HepG2 (cell line): Measurements from ENCODE around the gene MORN5. TPM values are rescaled to one million over a fixed set of nuclear protein-coding genes. Genes with fewer than 3 reads are reported as not detected.

Experiments
- ATAC-seq: fragments of 200-7000 bp; cut with Tn5 transposase; 3 replicates; pipeline ENCODE4 v1.9.1; 2020; ENCODE audit warnings: mild to moderate bottlenecking, moderate library complexity
- BruUV-seq: library from RNA; stranded (reverse); fragments of 400-500 nt; replicated peaks from 2 replicates; lab custom pipeline; 2021; lab: Mats Ljungman, UMichigan
- CTCF ChIA-PET: fragments of 300-600 bp; formaldehyde crosslinking; extraction: SDS; loops from one replicate; lab custom pipeline; 2021; ENCODE audit warnings: low total read pairs, inconsistent platforms, low intra/inter-chr PET ratio; lab: Yijun Ruan, JAX
- POLR2A ChIA-PET: fragments of 350-600 bp; sonication (Branson Sonifier 250); formaldehyde crosslinking; loops from one replicate; lab custom pipeline; 2020; ENCODE audit warnings: antibody characterized with exemption, inconsistent platforms; lab: Yijun Ruan, JAX
- DNase-seq: peaks from one replicate; pipeline ENCODE4 v3.0.0-alpha.2; 2015; ENCODE audit warnings: low spot score
- FAIRE-seq: peaks from 3 replicates; lab custom pipeline; 2011; peaks lifted over from hg19 to GRCh38; lab: Jason Lieb, UNC
- H2AFZ ChIP-seq: one replicate; pipeline ENCODE4 v1.6.1; 2011; ENCODE audit warnings: low read length, inconsistent platforms
- H3K27ac ChIP-seq: fragments of 300-600 bp; 3 replicates; pipeline ENCODE4 v1.8.0; 2011; ENCODE audit warnings: mixed run types, mild to moderate bottlenecking, mixed read lengths, low read length, inconsistent platforms; ENCODE audit not compliant: insufficient read depth; ENCODE audit errors: extremely low read length
- H3K27me3 ChIP-seq, 2 experiments: fragments of 200-600 bp in 1 of 2; 2 replicates in 1 of 2; 3 replicates in 1 of 2; pipeline versions ENCODE4 v1.6.0 to v1.8.0; 2011; ENCODE audit warnings: low read length in 2 of 2, mild to moderate bottlenecking in 2 of 2, moderate library complexity in 2 of 2, inconsistent platforms in 1 of 2; ENCODE audit not compliant: insufficient read depth in 2 of 2, control insufficient read depth in 1 of 2
- H3K36me3 ChIP-seq, 2 experiments: fragments of 200-600 bp in 1 of 2; replicated peaks in 1 of 2; 2 replicates in 1 of 2; 3 replicates in 1 of 2; pipeline versions ENCODE4 v1.5.1 to v1.8.0; 2011; ENCODE audit warnings: low read length in 2 of 2, inconsistent platforms in 1 of 2; ENCODE audit not compliant: insufficient read depth in 2 of 2, control insufficient read depth in 1 of 2
- H3K4me1 ChIP-seq: 2 replicates; pipeline ENCODE4 v1.5.1; 2012; ENCODE audit warnings: low read length, inconsistent platforms; ENCODE audit not compliant: insufficient read depth
- H3K4me2 ChIP-seq: 2 replicates; pipeline ENCODE4 v1.6.0; 2011; ENCODE audit warnings: low read depth, low read length, inconsistent platforms
- H3K4me3 ChIP-seq, 3 experiments: fragments of 200-600 bp in 1 of 3; sonication (generic), shearing (Covaris generic) in 1 of 3; replicated peaks in 1 of 3; 2 replicates each; pipeline ENCODE4 v1.5.1; 2011 to 2016; ENCODE audit warnings: low read length in 3 of 3, inconsistent platforms in 2 of 3, low read depth in 2 of 3, mild to moderate bottlenecking in 2 of 3, control low read depth in 1 of 3, mixed read lengths in 1 of 3; ENCODE audit not compliant: insufficient read depth in 1 of 3
- H3K79me2 ChIP-seq: one replicate; pipeline ENCODE4 v1.6.1; 2011; ENCODE audit warnings: low read length, inconsistent platforms; ENCODE audit not compliant: insufficient read depth
- H3K9ac ChIP-seq: 2 replicates; pipeline ENCODE4 v1.6.0; 2011; ENCODE audit warnings: mild to moderate bottlenecking, low read depth, low read length, inconsistent platforms; ENCODE audit not compliant: insufficient read depth
- H3K9me3 ChIP-seq: 2 replicates; pipeline ENCODE4 v1.5.1; 2012; ENCODE audit warnings: mild to moderate bottlenecking, low read length
- H4K20me1 ChIP-seq: 2 replicates; pipeline ENCODE4 v1.6.0; 2011; ENCODE audit warnings: inconsistent platforms, mild to moderate bottlenecking, low read length, moderate library complexity; ENCODE audit not compliant: insufficient read depth
- CCAR2 ChIP-seq: fragments of 200-400 bp; formaldehyde crosslinking; optimal IDR thresholded peaks from 2 replicates; pipeline ENCODE3; 2018; ENCODE audit warnings: low read depth, mild to moderate bottlenecking, low read length, moderate library complexity
- EED ChIP-seq: sonication (generic); formaldehyde crosslinking; IDR thresholded peaks from 2 replicates; pipeline ENCODE4 v1.5.0; 2020; ENCODE audit warnings: mild to moderate bottlenecking, missing genetic modification reagents
- NAIF1 ChIP-seq: sonication (generic); formaldehyde crosslinking; IDR thresholded peaks from 2 replicates; pipeline ENCODE4 v1.5.0; 2020; ENCODE audit warnings: mild to moderate bottlenecking, missing genetic modification reagents, borderline replicate concordance
- NFE2L1 ChIP-seq: sonication (generic); formaldehyde crosslinking; IDR thresholded peaks from 2 replicates; pipeline ENCODE4 v1.4.0; 2020; ENCODE audit warnings: missing genetic modification reagents, mild to moderate bottlenecking, borderline replicate concordance
- NFKB2 ChIP-seq: sonication (generic); formaldehyde crosslinking; IDR thresholded peaks from 2 replicates; pipeline ENCODE4 v1.4.0; 2020; ENCODE audit warnings: missing genetic modification reagents, borderline replicate concordance
- SP140L ChIP-seq: sonication (generic); formaldehyde crosslinking; IDR thresholded peaks from 2 replicates; pipeline ENCODE4 v1.4.0; 2020; ENCODE audit warnings: missing genetic modification reagents, borderline replicate concordance
- TSC22D2 ChIP-seq: sonication (generic); formaldehyde crosslinking; IDR thresholded peaks from 2 replicates; pipeline ENCODE4 v1.5.1; 2020; ENCODE audit warnings: missing genetic modification reagents, mild to moderate bottlenecking, borderline replicate concordance
- ZNF335 ChIP-seq: sonication (generic); formaldehyde crosslinking; IDR thresholded peaks from 2 replicates; pipeline ENCODE4 v1.4.0; 2020; ENCODE audit warnings: missing genetic modification reagents
- ZNF782 ChIP-seq: sonication (generic); formaldehyde crosslinking; IDR thresholded peaks from 2 replicates; pipeline ENCODE4 v1.4.0; 2020; ENCODE audit warnings: missing genetic modification reagents, mild to moderate bottlenecking, borderline replicate concordance
- WGBS: methylation state at CpG from one replicate; pipeline ENCODE4 v1.1.6; 2017; ENCODE audit warnings: low lambda C conversion rate; 5-methylcytosine and 5-hydroxymethylcytosine counted together
- in situ Hi-C: cut with HindIII; loops from 2 replicates; pipeline ENCODE4 v1.10.0; 2017; ENCODE audit warnings: low pct_unique_long_range_greater_than_20kb; ENCODE audit not compliant: extremely low pct_ligation_motif_present
- intact Hi-C: fragments of 100-400 bp; cut with micrococcal nuclease; formaldehyde crosslinking; loops from one replicate; pipeline ENCODE4 v1.10.0; 2022; ENCODE audit not compliant: unreplicated experiment
- polyA plus RNA-seq, 8 experiments: library from polyadenylated mRNA; depleted of rRNA in 3 of 8; stranded (reverse) in 7 of 8; unstranded in 1 of 8; fragments of >200 nt; fragmentation: Illumina TruSeq in 4 of 8; extraction: Trizol in 4 of 8; gene quantifications; 2 replicates each; pipeline versions ENCODE4 v1.2.1 to v1.2.3, GENCODE V29; 2011 to 2016; ENCODE audit warnings: low read depth in 4 of 8, missing spikeins in 1 of 8, mixed read lengths in 1 of 8; ENCODE audit not compliant: insufficient read depth in 1 of 8
- total RNA-seq, 5 experiments: library from RNA; depleted of rRNA; stranded (reverse); fragments of >200 nt; fragmentation: Illumina TruSeq; extraction: Trizol; gene quantifications; 2 replicates each; pipeline ENCODE4 v1.2.3, GENCODE V29; 2016; ENCODE audit warnings: low read depth in 1 of 5
- TF ChIP-seq, protein P1 (sequence below), 2 experiments: fragments of 450-650 bp in 1 of 2; sonication (generic) in 1 of 2; formaldehyde crosslinking; IDR thresholded peaks; 2 replicates each; pipeline versions ENCODE4 v1.5.0 to v1.8.0; 2020 to 2022; ENCODE audit warnings: mild to moderate bottlenecking in 1 of 2, missing genetic modification reagents in 1 of 2

MORN5 gene
- total and polyA plus RNA-seq, 2 of the 13 experiments (the other 11 are each of a cell fraction or from before 2014, with no cell fraction given): not detected

DNA sequence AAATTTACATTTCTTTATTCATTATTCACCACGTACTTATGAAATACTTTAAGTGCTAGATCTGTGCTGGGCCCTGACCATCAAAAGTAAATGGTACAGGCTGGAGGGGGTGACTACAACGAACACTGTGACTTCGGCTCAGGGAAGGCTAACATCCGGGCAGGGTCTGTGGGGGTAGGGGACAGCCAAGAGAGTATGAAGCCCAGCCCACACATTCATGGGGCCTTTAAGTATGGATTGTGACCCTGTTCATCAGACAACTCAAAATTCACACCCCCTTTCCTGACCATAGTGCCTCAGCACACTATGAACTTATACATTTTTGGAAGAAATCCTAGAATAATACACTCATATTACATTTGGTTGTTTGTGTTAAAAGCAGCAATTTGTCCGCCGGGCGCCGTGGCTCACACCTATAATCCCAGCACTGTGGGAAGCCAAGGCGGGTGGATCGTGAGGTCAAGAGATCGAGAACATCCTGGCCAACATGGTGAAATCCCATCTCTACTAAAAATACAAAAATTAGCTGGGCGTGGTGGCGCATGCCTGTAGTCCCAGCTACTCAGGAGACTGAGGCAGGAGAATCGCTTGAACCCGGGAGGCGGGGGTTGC lies 33.3 kb downstream of the MORN5 start:
- peaks cover 66% of the 10 kb centered on the region for H3K4me1 ChIP-seq
- no peak for ATAC-seq
- ChIA-PET CTCF (no interaction called here), POLR2A (no interaction called here)
- H3K9ac ChIP-seq: no peak overlapping the region
- no peak for DNase-seq
- H3K27me3 ChIP-seq: no peaks in the 10 kb centered on the region
- H3K36me3 ChIP-seq: no peaks in the 10 kb centered on the region
- H3K27ac ChIP-seq: no peak overlapping the region
- no TSS peak for BruUV-seq
- no peak for TF ChIP-seq TSC22D2 (CRISPR knock-in tag)
- TF ChIP-seq NAIF1 (CRISPR knock-in tag): no peak
- no peak for TF ChIP-seq EED
- TF ChIP-seq NFE2L1 (CRISPR knock-in tag): no peak
- TF ChIP-seq CCAR2: no peak
- no peak for TF ChIP-seq NFKB2 (CRISPR knock-in tag)
- no peak for TF ChIP-seq ZNF335
- TF ChIP-seq SP140L (CRISPR knock-in tag): no peak
- no peak for TF ChIP-seq ZNF782 (CRISPR knock-in tag)
- H4K20me1 ChIP-seq: no peaks in the 10 kb centered on the region
- FAIRE-seq: no peak
- no peak overlapping the region for H2AFZ ChIP-seq
- H3K79me2 ChIP-seq: no peaks in the 10 kb centered on the region
- no peak overlapping the region for H3K4me2 ChIP-seq
- in situ Hi-C loops: no loop called here
- intact Hi-C loops: no loop called here
- H3K4me3 ChIP-seq: no peak overlapping the region
- H3K9me3 ChIP-seq: no peaks in the 10 kb centered on the region
- 37% methylated on average over 16 of the region's 16 CpGs for WGBS

DNA sequence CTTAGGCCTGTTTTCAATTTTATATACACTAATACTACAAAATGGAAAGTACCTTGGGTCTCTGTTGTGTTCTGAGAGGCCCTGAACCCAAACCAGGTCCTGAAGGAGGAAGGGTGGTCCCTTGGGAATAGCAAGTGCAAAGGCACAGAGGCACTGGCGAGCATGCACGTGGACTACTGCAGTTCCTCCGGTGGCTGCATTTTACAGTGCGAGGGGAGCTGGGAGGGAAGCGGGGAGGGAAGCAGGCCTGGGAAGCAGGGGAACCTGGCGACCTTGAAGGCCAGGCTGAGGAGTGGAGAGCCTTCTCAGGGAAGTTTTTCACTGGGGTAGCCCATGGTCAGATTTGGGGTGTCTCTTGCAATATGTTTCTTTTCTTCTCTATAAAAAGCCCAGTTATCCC lies 33.9 kb downstream of the MORN5 start:
- intact Hi-C loops: no loop called here
- DNase-seq: no peak
- H3K4me1 ChIP-seq: peaks cover 66% of the 10 kb centered on the region
- in situ Hi-C loops: no loop called here
- H3K79me2 ChIP-seq: no peaks in the 10 kb centered on the region
- ATAC-seq: no peak
- no peak for FAIRE-seq
- no TSS peak for BruUV-seq
- ChIA-PET POLR2A (no interaction called here), CTCF (no interaction called here)
- H3K9me3 ChIP-seq: no peaks in the 10 kb centered on the region
- 48% methylated on average over 5 of the region's 6 CpGs for WGBS
- no peaks in the 10 kb centered on the region for H3K27me3 ChIP-seq
- no peaks in the 10 kb centered on the region for H3K36me3 ChIP-seq
- TF ChIP-seq, protein P1, sequence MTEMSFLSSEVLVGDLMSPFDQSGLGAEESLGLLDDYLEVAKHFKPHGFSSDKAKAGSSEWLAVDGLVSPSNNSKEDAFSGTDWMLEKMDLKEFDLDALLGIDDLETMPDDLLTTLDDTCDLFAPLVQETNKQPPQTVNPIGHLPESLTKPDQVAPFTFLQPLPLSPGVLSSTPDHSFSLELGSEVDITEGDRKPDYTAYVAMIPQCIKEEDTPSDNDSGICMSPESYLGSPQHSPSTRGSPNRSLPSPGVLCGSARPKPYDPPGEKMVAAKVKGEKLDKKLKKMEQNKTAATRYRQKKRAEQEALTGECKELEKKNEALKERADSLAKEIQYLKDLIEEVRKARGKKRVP (CRISPR knock-in tag; IDR thresholded peaks at IDR 0.05): no peak
- H3K4me2 ChIP-seq: no peak overlapping the region
- H3K9ac ChIP-seq: no peak overlapping the region
- no peak overlapping the region for H3K27ac ChIP-seq
- no peaks in the 10 kb centered on the region for H4K20me1 ChIP-seq
- H2AFZ ChIP-seq: no peak overlapping the region
- H3K4me3 ChIP-seq: no peak overlapping the region
